ENCODE measurements around the gene TMEM266. TPM values are rescaled to one million over a fixed set of nuclear protein-coding genes. Genes with fewer than 3 reads are reported as not detected.

Gene TMEM266
- total RNA-seq, 1 donor from 2014 or later, result 8.1 TPM

DNA sequence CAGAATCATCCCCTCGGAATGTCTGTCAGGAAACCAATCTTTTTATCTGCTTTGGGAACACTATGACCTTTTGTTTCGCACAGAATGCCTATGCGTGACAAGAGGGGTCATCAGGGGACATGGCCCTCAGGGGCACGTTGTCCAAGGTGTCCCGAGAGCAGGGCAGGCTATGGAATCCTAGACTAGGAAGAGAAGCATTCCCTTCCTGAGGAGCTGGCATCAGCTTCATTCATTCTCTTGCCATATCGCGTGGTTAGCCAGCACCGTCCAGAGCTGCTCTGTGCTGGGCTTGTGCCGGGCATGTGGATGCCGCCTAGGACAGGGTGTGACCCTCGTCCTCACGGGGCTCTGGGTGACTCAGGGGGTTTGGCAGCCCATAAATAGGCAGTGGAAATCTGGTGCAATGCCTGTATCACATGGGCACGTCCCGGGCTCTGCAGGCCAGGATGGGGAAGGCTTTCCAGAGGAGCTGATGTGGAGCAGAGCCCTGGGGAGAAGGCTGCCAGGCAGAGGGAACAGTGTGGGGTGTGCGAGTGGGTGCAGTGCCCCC is 117.8 kb downstream of the TMEM266 start:
- no peak for DNase-seq (ENCODE audit: low spot score)
- peak overlapping the region; percentile 54 for H3K4me3 Mint-ChIP-seq (ENCODE audit: unreplicated experiment)
- no peaks in the 10 kb centered on the region for H3K9me3 Mint-ChIP-seq (ENCODE audit: unreplicated experiment)
- no peak overlapping the region for H3K27ac Mint-ChIP-seq (ENCODE audit: unreplicated experiment)
- H3K4me1 Mint-ChIP-seq (ENCODE audit: unreplicated experiment), result peaks cover 18% of the 10 kb centered on the region
- peaks cover 3% of the 10 kb centered on the region for H3K36me3 Mint-ChIP-seq (ENCODE audit: low read depth, unreplicated experiment)
- TF ChIP-seq, protein P1, sequence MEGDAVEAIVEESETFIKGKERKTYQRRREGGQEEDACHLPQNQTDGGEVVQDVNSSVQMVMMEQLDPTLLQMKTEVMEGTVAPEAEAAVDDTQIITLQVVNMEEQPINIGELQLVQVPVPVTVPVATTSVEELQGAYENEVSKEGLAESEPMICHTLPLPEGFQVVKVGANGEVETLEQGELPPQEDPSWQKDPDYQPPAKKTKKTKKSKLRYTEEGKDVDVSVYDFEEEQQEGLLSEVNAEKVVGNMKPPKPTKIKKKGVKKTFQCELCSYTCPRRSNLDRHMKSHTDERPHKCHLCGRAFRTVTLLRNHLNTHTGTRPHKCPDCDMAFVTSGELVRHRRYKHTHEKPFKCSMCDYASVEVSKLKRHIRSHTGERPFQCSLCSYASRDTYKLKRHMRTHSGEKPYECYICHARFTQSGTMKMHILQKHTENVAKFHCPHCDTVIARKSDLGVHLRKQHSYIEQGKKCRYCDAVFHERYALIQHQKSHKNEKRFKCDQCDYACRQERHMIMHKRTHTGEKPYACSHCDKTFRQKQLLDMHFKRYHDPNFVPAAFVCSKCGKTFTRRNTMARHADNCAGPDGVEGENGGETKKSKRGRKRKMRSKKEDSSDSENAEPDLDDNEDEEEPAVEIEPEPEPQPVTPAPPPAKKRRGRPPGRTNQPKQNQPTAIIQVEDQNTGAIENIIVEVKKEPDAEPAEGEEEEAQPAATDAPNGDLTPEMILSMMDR (IDR thresholded peaks at IDR 0.05; ENCODE audit: unreplicated experiment), result no peak
- H3K27me3 Mint-ChIP-seq (ENCODE audit: unreplicated experiment), result peaks cover 16% of the 10 kb centered on the region

DNA sequence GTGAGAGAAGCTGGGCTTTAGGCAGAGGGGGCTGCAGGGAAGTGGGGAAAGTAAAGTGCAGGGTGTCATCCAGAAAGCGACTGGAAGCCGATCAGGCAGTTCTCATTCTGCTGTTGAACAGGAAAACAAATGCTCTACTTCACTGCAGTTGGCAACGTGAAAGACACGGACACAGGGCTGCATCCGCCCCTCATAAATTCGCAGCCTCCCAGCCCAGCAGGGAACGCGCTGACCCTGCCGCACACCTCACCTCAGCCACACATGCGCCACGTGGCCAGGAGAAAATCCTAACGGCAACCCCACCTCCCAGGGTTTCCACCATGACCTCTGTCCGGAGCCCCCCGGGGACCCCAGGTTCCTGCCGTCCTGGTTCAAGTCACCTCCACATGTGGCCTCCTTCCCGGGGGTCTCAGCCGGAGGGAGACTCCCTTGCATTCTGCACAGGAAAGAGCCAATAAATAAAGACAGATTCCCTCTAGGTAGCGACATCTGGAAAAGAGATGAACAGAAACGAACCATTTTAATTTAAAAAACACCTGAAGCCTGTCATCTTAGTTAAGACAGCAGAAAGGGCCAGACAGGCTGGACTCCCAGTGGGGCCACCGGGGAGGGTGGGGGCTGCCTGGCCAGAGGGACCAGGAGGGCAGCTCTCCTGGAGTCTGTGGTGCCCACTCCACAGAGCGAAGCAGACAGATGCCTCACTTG is 118.7 kb downstream of the TMEM266 start:
- no peak for DNase-seq (ENCODE audit: low spot score)
- H3K4me1 Mint-ChIP-seq (ENCODE audit: unreplicated experiment), result peaks cover 14% of the 10 kb centered on the region
- peaks cover 12% of the 10 kb centered on the region for H3K27me3 Mint-ChIP-seq (ENCODE audit: unreplicated experiment)
- H3K27ac Mint-ChIP-seq (ENCODE audit: unreplicated experiment), result no peak overlapping the region
- TF ChIP-seq, protein P1 (IDR thresholded peaks at IDR 0.05; ENCODE audit: unreplicated experiment), result no peak
- H3K9me3 Mint-ChIP-seq (ENCODE audit: unreplicated experiment), result no peaks in the 10 kb centered on the region
- no peaks in the 10 kb centered on the region for H3K36me3 Mint-ChIP-seq (ENCODE audit: low read depth, unreplicated experiment)
- no peak overlapping the region for H3K4me3 Mint-ChIP-seq (ENCODE audit: unreplicated experiment)

DNA sequence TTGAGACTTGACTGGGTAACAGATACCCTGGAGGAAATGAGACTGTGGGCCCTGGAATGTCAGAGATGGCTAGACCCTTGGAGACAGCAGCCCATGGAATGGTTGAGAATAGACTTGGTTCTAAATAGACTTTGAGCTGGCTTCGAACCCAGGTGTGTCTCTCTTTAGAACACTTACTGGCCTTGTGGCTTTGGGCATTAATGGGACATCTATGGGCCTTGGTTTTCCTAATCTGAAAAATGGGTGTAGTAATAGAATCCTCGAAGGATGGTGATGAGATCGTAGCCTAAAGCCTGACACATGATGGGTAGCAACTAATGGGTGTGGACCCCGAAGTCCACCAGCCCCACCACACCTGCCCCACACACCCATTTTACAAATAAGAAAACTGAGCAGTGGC is 119.2 kb downstream of the TMEM266 start:
- DNase-seq (ENCODE audit: low spot score), result no peak
- TF ChIP-seq, protein P1 (IDR thresholded peaks at IDR 0.05; ENCODE audit: unreplicated experiment), result no peak
- Mint-ChIP-seq H3K27me3 (ENCODE audit: unreplicated experiment) (peaks cover 12% of the 10 kb centered on the region), H3K27ac (ENCODE audit: unreplicated experiment) (no peak overlapping the region), H3K4me3 (ENCODE audit: unreplicated experiment) (no peak overlapping the region), H3K36me3 (ENCODE audit: low read depth, unreplicated experiment) (no peaks in the 10 kb centered on the region), H3K4me1 (ENCODE audit: unreplicated experiment) (peaks cover 19% of the 10 kb centered on the region), H3K9me3 (ENCODE audit: unreplicated experiment) (no peaks in the 10 kb centered on the region)

DNA sequence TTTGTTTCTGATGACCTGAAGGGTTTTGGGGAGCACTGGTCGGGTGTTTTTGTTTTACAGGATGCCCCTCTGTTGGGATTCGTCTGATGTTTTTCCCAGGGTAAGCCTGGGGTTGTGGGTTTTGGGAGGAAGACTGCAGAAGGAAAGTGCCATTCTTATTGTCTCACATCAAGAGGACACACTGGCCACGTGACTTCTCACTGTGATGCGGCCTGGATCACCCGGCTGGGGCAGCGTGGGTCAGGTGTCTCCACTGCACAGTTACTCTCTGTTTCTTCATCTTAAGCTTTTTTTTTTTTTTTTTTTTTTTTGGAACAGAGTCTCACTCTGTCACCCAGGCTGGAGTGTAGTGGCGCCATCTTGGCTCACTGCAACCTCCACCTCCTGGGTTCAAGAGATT is 120.5 kb downstream of the TMEM266 start:
- H3K4me1 Mint-ChIP-seq (ENCODE audit: unreplicated experiment), result peaks cover 23% of the 10 kb centered on the region
- no peak for DNase-seq (ENCODE audit: low spot score)
- H3K27ac Mint-ChIP-seq (ENCODE audit: unreplicated experiment), result no peak overlapping the region
- no peaks in the 10 kb centered on the region for H3K36me3 Mint-ChIP-seq (ENCODE audit: low read depth, unreplicated experiment)
- H3K27me3 Mint-ChIP-seq (ENCODE audit: unreplicated experiment), result peaks cover 16% of the 10 kb centered on the region
- H3K9me3 Mint-ChIP-seq (ENCODE audit: unreplicated experiment), result no peaks in the 10 kb centered on the region
- TF ChIP-seq, protein P1 (IDR thresholded peaks at IDR 0.05; ENCODE audit: unreplicated experiment), result no peak
- H3K4me3 Mint-ChIP-seq (ENCODE audit: unreplicated experiment), result no peak overlapping the region

DNA sequence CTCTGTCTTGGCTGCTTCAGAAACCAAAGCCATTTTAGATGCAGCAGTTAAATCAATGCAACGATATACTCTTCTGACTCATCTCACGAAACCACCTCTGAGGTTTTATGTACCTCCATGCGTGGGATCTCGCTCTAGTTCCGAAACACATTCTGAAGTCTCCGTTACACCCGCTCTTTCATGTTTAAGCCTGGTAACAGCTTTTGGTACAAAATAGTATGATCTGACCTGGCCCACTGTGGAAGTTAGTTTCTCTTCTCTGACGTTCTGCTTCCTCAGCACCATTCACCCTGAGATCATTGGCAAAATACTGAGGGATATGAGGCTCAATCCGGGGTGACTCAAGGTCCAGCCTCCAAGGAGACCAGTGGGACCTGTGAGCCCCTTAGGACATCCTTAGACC is 121.9 kb downstream of the TMEM266 start:
- Mint-ChIP-seq H3K9me3 (ENCODE audit: unreplicated experiment) (no peaks in the 10 kb centered on the region), H3K36me3 (ENCODE audit: low read depth, unreplicated experiment) (no peaks in the 10 kb centered on the region), H3K4me3 (ENCODE audit: unreplicated experiment) (no peak overlapping the region), H3K27ac (ENCODE audit: unreplicated experiment) (no peak overlapping the region), H3K4me1 (ENCODE audit: unreplicated experiment) (peaks cover 23% of the 10 kb centered on the region), H3K27me3 (ENCODE audit: unreplicated experiment) (peaks cover 15% of the 10 kb centered on the region)
- TF ChIP-seq, protein P1 (IDR thresholded peaks at IDR 0.05; ENCODE audit: unreplicated experiment), result no peak
- DNase-seq (ENCODE audit: low spot score), result no peak
